TTC549 (cell line): Measurements from ENCODE around the gene FBXL14.
"Not testable (repeated sequence)": the region's sequence is repeated elsewhere in the genome, so short reads cannot be mapped to it uniquely, and the experiment has no call there.

Experiments
- FAIRE-seq: peaks from 2 replicates; lab custom pipeline; 2012; peaks lifted over from hg19 to GRCh38; lab: Jason Lieb, UNC

Gene FBXL14

GRCh38 chr12:1572731-1573130 lies 21.6 kb downstream of the FBXL14 start:
- no peak for FAIRE-seq

DNA sequence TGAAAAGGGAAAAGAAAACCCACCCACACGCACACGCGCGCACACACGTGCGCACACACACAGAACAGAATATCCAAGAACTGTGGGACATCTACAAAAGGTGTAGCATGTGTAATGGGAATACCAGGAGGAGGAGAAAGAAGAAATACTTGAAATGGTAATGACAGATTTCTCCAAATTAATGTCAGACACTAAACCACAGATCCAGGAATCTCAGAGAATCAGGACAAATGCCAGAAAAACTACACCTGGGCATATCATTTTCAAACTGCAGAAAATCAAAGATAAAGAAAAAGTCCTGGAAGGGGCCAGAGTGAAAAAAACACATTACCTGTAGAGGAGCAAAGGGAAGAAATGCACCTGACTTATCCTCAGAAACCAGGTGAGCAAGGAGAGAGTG lies 26.5 kb downstream of the FBXL14 start:
- no peak for FAIRE-seq

- FAIRE-seq, result no peak
Observed at GRCh38 chr12:1566449-1567135, 27.8 kb downstream of the FBXL14 start.

DNA sequence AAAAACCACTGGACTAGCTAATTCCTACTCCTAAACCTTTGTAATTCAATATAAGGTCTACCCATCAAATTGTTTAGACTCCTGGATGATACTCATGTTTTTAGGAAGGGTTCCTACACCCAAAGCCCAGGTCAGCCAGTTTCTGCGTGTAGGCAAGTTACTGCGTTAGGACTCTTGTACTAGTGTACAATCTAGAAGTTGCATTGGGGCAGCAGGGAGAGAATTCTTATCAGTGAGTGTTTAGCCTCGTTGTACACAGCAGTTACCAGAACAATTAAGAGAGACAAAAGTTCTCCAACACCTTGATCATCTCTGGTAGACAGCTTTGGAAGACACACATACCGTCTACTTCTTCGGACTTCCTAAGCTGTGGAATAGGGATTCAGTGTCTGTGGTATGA lies 29.2 kb downstream of the FBXL14 start:
- FAIRE-seq, result no peak

GRCh38 chr12:1564067-1564466 lies 30.3 kb downstream of the FBXL14 start:
- FAIRE-seq, result no peak

DNA sequence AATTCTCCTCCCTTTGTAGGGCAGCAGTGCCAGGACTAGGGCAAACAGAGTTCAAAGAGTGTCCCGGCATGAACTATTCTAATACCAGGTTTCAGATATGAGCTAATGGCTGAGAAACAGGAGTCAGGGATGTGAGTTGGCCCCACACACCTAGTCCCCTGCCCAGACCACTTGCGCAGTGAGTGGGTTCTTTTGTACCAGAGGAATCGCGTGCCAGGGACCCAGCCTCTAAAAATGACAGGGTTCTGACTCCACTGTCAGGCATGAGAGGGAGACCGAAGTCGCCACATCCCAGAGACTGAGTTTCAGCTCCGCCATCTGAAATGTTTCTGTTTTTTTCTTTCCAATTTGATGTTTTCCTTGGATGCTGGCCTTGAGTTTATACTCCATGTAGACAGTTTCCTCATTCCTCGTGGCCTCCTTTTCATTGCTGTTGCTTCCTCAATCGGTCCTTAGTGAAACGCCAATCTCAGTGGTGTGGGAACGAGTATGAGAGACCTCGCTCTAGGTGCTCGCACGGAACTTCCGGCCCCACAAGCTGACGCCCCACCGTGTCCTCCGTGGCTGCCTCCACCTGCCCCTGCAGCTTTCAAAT lies 31.5 kb downstream of the FBXL14 start:
- no peak for FAIRE-seq

DNA sequence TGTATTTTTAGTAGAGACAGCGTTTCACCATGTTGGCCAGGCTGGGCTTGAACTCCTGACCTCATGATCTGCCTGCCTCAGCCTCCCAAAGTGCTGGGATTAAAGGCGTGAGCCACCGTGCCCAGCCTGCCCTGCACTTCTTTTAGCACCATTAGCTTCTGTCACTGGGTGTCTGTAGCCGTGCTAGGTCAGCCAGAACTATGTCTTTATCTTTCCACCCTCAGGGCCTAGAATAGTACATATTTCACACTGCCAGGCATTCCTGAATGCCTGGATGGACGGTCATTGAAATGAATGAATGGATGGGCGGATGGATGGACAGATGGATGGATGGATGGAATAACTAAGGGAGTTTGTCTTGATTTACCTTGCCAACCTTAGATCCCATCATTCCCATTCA lies 33.7 kb downstream of the FBXL14 start:
- FAIRE-seq, result no peak

GRCh38 chr12:1559676-1560091 lies 34.7 kb downstream of the FBXL14 start:
- FAIRE-seq, result no peak

DNA sequence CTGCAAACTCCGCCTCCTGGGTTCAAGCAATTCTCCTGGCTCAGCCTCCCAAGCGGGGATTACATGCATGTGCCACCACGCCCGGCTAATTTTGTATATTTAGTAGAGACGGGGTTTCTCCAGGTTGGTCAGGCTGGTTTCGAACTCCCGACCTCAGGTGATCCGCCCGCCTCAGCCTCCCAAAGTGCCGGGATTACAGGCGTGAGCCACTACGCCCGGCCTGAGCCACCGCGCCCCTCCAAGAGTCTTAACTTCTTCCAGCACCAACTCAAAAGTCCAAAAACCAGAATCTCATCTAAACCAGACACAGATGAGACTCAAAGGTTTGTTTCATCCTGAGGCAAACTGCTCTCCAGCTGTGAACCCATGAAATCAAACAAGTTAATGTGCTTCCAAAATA lies 36.3 kb downstream of the FBXL14 start:
- FAIRE-seq, result not testable (repeated sequence)

DNA sequence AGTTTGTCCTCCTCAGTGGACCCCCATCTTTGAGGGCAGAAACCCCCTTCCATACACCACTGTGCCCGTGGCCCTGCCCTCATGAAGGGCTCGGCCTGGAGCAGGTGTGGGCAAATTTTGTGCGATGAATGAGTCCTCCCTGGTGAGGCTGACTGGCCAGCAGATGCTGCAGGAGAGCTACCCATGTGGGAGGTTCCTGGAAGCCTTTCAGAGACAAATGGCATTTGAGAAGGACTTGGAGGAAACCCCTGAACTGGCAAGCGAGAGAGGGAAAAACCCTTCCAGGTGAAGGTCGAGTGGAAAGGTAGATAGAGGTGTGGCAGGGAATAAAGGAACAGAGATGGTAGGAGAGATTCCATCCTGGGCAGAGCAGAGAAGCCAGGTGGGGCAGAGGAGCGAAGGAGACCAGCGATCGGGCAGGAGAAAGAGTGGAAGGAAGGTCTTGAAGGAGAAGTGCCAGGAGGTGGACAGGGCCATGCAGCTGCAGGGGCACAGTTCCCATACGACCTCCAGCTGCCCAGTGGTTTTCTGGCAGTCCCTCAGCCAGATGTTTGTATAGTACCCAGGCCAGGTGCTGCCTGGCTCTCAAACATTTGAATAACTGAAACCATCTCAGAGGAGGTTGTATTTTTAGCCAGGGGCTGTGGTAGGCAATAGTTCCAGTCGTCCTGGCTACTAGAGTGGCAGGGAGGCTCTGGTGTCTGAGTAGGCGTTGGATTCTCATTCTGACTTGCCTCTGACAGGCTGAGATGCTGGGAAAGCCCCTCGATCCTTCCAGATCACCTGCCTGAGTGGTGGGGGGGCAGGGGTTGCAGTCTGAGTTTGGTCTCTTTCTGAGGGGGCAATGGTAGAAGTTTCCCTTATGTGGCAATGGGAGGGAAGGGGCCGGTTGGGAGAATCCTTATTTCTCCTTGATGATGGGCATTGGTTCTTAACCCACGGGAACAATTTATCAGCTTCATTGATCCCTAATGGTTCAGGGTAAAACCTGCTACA lies 40.1 kb downstream of the FBXL14 start:
- no peak for FAIRE-seq

- FAIRE-seq, result no peak
Observed at GRCh38 chr12:1553536-1553935, 40.8 kb downstream of the FBXL14 start.

DNA sequence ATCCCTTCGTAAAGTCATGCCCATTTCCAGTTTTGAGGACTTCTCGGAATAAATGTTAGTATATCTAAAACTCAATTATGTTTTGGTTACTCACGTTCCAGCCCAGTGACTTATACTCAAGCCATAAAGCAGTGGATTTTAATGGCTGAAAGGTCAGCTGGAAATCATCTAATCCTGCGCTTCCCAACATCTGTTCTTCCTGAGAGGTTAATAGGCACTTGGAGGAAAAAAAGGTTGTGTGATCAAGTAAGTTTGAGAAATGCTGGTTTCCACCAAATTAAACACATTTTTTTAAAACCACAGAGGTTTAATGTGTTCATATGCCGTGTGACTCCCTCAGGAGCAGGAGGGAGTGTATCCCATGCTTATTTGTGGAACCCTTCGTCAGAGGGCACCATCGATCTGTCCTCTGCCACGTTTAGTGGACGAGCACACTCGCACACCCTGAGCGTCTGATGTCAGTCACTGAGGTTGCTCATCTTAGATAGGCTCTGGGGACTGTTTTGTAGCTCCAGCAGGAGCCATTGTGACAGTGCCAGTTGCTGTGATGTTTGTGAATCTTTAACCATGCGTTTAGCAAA lies 41.4 kb downstream of the FBXL14 start:
- no peak for FAIRE-seq

DNA sequence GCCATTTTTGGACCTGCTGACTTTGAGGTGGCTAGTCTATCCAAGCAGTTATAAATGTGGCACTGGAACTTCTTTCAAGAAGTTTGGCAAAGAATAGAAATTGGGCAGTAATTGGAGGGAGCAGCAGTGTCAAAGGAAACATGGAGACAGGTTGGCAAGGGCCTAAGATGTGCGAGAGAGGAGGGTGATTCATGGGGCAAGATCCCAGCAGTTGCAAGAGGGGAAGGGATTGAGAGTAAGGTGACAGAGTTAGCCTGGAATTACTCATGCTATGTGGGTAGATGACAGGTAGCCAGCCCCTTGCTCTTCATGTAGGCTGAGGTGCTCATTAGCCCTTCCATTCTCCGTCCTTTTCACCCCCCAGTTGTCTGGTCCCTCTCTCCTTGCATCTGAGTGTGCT lies 42.2 kb downstream of the FBXL14 start:
- no peak for FAIRE-seq

DNA sequence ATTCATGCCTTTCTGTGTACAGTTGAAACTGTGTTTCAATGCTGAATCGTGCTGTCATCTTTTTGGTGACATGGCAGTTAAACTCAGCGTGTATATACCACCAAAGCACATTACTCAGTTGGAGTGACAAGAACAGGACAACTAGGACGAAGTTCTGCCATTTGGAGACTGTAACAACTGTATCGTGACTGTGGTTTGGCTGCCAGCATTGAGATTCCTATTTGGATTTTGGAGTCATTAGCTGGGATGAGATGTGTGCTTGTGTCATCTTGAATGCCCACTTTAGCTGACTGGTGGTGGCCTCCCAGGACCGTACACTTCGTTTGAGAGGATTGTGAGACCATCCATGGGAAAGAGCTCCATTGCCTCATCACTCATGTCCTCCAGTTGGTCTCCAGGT lies 42.9 kb downstream of the FBXL14 start:
- FAIRE-seq, result no peak

DNA sequence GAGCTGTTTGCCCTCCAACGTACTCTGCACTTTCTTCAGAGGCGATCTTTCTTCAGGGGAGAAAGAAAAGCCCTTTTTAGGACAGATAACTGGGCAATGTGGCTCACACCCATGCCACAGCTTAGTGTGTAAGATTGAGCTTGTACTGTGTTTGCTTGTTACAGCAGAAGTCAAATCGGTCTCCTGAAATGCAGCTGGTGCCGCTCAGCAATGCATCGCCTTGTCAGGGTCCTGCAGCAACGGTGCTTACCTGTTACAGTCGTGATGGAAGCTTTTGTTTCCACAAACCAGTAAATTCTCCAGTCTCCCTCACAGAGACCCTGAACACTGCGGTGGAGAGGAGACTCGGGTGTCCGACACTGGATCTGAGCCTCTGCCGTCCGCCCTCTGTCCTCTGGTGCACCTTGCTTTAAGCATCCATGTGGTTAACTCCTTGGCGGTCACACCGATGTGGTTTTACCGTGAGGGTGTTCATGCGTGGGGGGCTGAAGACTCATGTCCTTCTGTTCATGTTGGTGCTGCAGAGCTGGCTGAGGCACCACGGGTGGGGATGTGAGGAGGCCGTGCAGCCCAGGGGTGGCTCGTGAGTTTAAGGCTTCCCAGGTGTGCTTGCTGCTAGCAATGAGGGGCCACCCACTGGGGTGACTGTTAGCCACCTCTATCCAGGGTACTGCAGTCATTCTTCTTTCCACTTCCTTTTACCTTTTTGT lies 47.3 kb downstream of the FBXL14 start:
- FAIRE-seq, result no peak

GRCh38 chr12:1544996-1545700 lies 49.2 kb downstream of the FBXL14 start:
- FAIRE-seq, result no peak

- no peak for FAIRE-seq
Observed at GRCh38 chr12:1542599-1542998, 51.8 kb downstream of the FBXL14 start.

DNA sequence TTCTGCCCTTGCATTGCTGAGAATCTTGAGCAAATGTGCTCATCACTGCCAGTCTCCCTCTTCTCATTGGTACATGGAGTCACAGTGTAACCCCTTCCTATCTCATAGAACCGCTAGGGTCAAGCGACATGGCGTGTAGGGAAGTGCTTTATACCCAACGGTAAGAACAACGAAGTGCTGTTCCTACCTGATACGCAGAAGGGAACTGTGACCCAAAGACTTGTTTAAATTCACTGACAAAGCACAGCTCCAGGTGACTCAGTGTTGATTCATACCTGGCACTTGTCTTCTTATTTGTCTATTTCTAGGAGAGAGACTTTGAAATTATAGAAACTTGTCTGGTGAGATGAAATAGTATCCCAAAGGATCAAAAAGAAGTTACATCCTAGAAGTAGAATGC lies 53.7 kb downstream of the FBXL14 start:
- FAIRE-seq, result no peak

DNA sequence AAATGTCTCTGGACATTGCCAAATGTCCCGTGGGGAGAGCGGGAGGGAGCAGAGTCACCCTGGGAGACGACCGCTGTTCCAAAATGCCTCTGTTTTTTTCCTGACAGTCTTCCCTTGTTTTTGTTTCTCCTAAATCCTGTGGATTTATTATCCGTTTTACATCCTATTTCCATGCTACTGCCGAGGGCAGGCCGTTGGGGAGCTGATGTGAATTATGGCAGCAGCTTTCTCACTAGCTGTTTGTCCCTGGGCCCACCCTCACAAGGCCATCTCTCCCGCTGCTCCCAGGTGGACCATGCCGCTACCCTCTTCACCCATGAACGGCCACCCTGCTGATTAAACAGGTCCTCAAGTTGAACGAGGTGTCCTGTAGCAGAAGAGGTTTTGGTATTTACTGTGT lies 55.2 kb downstream of the FBXL14 start:
- no peak for FAIRE-seq

DNA sequence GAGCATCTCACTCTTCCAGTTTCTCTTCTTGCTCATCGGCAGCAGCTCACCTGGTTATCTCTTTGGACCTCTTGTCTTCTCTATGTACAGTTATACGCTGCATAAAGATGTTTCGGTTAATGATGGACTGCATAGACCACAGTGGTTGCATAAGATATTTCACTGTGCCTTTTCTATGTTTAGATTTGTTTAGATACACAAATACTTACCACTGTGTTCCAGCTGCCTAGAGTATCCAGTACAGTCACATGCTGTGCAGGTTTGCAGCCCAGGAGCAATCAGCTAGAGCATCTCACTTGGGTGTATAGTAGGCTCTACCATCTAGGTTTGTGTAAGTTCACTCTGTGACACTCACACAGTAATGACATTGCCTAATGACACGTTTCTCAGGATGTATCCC lies 57.6 kb downstream of the FBXL14 start:
- no peak for FAIRE-seq

GRCh38 chr12:1534748-1535147 lies 59.6 kb downstream of the FBXL14 start:
- no peak for FAIRE-seq
